ENCODE results near the gene FUT7.

Gene FUT7

DNA sequence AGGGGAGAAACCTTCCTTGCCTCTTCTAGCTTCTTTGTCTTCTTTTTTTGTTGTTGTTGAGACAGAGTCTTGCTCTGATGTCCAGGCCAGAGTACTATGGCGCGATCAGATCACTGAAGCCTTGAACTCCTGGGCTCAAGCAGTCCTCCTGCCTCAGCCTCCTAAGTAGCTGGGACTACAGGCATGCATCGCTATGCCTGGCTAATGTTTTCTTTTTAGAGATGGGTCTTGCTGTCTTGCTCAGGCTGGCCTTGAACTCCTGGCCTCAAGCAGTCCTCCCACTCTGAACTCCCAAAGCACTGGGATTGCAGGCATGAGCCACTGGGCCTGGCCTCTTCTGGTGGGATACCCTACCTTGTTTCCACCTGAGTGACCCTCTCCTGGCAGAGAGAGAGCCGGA is 43.0 kb downstream of the FUT7 start:
- in situ Hi-C loops (cut with MboI; ENCODE audit: low sequenced_read_pairs) = no loop called here

DNA sequence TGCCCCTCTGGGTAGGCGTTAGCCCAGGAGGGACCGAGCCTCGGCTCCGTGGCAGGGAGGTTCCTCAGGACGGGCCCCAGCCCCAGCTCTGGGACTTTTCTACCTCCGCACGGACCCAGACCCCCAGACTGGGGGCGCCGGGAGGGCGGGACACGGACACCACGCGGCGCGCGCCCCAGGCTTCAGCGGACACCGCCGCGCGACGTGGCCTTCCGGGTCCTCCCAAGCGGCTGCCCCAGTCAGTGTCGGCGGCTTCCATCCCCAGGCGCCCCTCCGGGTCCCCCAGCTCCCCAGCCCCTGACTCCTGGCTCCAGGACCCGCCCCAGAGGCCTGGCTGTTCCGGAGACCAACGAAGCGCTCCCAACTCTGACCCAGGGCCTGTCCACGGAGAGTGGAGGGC is 46.0 kb downstream of the FUT7 start:
- in situ Hi-C loops (cut with MboI; ENCODE audit: low sequenced_read_pairs) = no loop called here

DNA sequence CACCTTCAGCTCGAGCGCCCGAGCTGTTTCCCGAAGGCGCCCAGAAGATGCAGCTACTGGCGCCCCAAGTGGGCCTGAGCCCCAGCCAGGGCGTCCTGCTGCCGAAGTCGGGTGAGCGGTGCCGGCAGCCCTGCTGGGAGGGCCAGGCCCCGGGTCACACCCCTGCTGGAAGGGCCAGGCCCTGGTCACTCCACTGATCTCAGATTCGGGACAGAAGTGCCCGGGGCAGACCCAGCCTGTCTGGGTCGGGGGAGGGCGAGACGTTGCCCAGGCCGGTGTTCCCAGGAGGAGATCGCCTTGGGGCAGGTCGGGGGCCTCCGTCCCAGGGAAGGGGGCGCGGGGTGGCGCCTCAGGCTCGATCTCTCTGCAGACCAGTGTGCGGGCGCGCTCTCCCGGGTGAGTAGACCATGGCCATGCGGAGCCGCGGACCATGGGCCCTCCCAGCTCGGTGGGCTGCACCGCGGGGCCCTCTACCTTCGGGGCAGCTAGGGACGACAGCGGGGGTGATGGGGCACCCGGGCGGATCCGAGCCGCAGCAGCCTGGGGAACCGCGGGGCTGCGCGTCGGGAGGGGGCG is 46.8 kb downstream of the FUT7 start:
- in situ Hi-C loops (cut with MboI; ENCODE audit: low sequenced_read_pairs) = no loop called here

DNA sequence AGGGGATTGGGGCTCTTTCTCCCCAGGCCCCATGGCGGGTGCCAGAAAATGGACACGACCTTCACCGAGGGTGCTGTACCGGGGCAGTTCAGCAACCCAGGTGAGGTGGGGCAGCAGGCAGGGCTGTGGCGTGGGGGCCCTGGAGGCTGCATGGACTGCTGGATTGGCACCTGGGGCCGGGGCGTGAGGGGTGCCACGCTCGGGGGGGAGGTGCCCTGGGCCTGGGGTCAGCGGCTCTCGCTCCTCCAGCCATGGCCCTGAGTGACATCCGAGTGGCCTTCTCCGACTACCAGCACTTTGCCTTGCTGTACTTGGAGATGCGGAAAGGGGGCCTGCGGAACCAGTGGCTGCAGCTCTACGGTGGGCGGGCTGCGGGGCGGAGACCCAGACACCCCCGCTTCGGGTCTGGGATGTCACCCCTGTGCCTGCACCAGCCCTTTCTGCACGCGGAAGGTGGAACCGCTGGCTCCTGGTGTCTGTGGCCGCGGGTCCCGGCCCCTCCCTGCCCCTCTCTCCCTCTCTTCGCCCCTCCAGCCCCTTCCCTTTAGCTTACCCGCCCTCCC is 47.3 kb downstream of the FUT7 start:
- in situ Hi-C loops (cut with MboI; ENCODE audit: low sequenced_read_pairs) = no loop called here

DNA sequence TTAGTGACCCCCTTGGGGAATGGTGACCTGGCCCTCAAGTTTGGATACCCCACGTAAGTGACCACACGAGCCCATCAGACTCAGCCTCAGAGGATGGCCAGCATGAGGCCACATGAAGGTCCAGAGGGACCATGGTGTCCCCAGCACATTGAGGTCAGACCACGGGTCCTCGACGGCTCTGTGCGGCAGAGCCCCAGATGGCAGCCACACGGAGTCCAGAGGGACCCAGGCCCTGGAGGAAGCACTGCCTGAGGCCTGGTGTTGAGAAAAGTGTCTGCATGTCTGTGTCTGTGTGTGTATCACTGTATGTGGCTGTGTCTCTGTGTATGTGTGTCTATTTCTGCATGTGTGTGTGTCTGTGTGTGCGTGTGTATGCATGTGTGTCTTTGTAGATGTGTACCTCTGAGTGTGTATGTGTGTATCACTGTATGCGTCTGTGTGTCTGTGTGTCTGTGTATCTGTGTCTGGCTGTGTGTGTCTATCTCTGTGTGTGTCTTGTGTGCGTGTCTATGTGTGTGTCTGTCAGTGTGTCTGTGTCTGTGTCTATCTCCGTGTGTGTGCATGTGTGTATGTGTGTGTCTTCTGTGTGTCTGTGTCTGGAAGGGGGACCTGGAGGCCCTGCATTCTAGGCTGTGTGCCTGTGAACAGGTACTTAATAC is 48.1 kb downstream of the FUT7 start:
- in situ Hi-C loops (cut with MboI; ENCODE audit: low sequenced_read_pairs) = no loop called here

DNA sequence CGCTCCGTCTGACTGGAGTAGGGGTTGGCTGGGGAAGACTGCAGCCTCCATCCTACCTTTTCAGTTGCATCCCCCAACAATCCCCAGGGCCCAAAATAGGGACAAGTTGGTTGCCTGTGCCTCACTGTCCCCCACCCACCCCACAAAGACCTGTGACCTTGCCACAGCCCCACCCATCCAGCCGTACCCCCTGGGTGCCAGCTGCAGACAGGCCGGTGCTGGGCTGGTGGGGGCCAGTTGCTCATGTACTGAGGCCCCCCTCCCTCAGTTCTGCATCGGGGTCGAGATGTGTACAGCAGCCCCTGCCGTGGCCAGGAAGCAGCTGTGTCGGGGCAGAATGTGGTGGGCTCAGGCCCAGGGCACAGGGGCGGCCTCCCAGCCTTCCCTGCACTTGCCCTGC is 48.7 kb downstream of the FUT7 start:
- in situ Hi-C loops (cut with MboI; ENCODE audit: low sequenced_read_pairs) = no loop called here

DNA sequence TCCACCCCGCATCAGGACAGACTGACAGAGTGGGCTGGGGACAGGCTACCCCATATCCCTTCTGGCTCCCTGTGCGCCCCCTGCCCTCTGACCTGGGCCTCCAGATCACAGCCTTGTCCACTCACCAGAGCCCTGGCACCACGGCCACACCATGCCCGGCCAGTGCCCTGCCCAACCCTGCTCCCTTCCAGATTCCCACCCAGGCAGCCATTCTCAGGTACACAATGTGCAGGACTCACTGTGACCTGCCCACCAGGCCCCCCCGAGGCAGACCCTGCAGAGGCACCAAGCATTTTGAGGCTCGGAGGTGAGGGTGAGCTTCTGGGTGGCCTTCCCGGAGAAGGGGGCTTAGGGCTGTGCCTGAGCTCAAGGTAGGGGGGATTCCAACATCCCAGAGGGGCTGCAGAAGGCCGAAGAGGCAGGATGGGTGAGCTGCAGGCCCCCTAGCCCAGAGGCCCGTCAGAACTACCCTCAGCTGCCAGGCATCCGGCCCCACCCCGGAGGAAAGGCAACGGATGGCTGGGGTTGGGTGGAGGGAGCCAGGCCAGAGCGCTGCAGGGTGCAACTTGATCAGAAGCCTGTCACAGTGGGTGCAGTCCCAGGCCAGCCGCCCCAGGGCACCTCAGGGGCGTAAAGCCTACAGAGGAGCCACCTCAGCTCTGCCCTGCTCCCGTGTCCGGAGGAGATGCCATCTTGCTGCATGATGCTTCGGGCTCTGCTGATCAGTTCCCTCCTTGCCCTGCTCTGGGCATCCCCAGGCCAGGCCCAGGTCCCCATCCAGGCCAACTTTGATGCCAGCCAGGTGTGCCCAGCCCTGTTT is 49.4 kb downstream of the FUT7 start, which contains the start of gene LCNL1:
LCNL1 (plus strand) TSS at position 762 of the 820 bp plus-strand sequence. CDS start 594 bp downstream, outside the sequence.
- in situ Hi-C loops (cut with MboI; ENCODE audit: low sequenced_read_pairs) = no loop called here

DNA sequence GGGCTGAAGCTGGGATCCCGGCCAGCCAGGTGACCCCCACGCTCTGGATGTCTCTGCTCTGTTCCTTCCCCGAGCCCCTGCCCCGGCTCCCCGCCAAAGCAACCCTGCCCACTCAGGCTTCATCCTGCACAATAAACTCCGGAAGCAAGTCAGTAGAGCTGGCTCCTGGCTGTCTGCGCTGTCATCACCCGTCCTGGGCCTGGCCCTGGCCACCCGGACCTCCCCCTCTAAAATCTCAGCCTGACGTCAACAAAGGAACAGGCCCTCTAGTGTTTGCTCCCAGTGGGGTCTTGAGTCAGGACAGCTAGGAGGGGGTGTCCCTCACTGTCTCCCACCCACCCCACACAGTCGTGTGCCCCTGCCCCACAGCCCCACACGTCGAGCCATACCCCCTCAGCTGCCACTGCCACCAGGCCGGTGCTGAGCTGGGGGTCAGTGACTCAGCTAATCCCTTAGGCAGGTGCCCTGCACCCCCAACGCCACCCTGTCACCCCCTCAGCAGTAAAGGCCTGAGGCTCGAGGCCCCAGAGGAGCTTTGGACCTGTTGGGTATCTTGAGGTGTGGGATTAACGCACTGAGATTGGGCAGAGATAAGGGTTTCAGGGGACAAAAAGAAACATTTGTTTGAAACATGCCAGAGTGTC is 50.2 kb downstream of the FUT7 start:
- in situ Hi-C loops (cut with MboI; ENCODE audit: low sequenced_read_pairs) = no loop called here

DNA sequence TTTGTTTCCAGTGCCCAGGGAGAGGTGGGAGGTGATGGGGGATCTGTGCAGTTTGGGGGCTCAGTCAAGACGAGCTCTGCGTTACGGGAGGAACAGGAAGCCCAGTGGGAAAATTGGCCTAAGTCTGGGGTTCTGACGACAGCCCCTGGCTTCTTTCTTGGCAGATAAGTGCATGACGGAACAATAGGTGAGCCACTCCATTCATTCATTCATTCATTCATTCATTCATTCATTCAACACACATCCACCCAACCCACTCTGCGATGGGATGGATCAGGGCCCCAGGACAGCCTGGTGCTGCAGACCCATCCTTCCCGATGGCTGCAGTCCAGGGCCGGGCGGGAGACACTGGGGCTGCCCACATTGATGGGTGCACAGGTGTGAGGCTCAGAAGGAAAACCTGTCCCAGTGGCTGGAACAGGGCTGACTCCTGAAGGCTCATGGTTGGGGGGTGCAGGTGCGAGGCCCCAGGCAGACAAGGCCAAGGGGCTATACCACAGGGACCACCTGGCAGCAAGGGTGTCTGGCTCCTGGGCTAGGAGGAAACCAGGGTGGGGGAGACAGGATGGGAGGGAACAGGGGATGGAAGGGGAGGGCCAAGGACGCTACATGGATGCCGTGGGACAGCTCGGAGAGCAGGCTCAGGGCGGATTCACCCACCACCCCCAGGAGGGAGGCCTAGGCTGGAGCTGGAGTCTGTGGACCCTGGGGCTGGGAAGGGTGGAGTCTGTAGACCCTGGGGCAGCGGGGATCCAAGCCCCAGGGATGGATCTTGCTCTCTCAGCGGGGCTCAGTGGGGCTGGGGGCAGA is 51.0 kb downstream of the FUT7 start:
- in situ Hi-C loops (cut with MboI; ENCODE audit: low sequenced_read_pairs) = no loop called here

Data from HL-60/S4 treated with retinoic acid at 250 ng/mL for 4 days and 3 days (cell line).